Gastroesophageal sphincter (tissue), 4 donors: ENCODE results near the gene TRIM29. TPM values are rescaled to one million over a fixed set of nuclear protein-coding genes. Genes with fewer than 3 reads are reported as not detected.

ENCODE experiments used
- ATAC-seq: fragments of 150-250 bp; one replicate; pipeline ENCODE4 v1.9.1; 2016; ENCODE audit warnings: mild to moderate bottlenecking, moderate library complexity
- H3K27ac ChIP-seq, 4 donors: fragments of 200-600 bp; sonication (generic) in 3 of 4; 1 replicate in 3 of 4; 2 replicates in 1 of 4; pipeline ENCODE4 v1.5.1; 2016 to 2019
- H3K27me3 ChIP-seq: fragments of 200-600 bp; sonication (generic); one replicate; pipeline ENCODE4 v1.5.1; 2019
- H3K36me3 ChIP-seq, 2 donors: fragments of 200-600 bp; sonication (generic); one replicate each; pipeline ENCODE4 v1.5.1; 2019; ENCODE audit warnings: control low read depth in 1 of 2
- H3K4me1 ChIP-seq, 3 donors: fragments of 200-600 bp; sonication (generic); 1 replicate in 2 of 3; 2 replicates in 1 of 3; pipeline ENCODE4 v1.5.1; 2016 to 2019; ENCODE audit warnings: control low read depth in 2 of 3
- H3K4me3 ChIP-seq, 2 donors: fragments of 200-600 bp; sonication (generic); one replicate each; pipeline ENCODE4 v1.5.1; 2019; ENCODE audit warnings: mild to moderate bottlenecking in 1 of 2, moderate library complexity in 1 of 2
- H3K9me3 ChIP-seq, 3 donors: fragments of 200-600 bp; sonication (generic); one replicate each; pipeline ENCODE4 v1.5.1; 2017 to 2019; ENCODE audit warnings: control low read depth in 2 of 3
- EP300 ChIP-seq: sonication (generic); formaldehyde crosslinking; IDR thresholded peaks from one replicate; pipeline ENCODE4 v1.6.1; 2017; ENCODE audit warnings: antibody characterized with exemption, mild to moderate bottlenecking
- POLR2A ChIP-seq, 2 donors: fragments of 450-650 bp; IDR thresholded peaks; one replicate each; pipeline ENCODE4 v1.6.1; 2017; ENCODE audit warnings: antibody characterized with exemption in 2 of 2, mild to moderate bottlenecking in 2 of 2, moderate library complexity in 1 of 2
- POLR2AphosphoS5 ChIP-seq: sonication (generic); formaldehyde crosslinking; IDR thresholded peaks from one replicate; pipeline ENCODE4 v1.6.1; 2017; ENCODE audit warnings: antibody characterized with exemption
- WGBS, 2 donors: methylation state at CpG; one replicate each; pipeline ENCODE4 v1.1.5; 2018; ENCODE audit warnings: low coverage in 1 of 2; 5-methylcytosine and 5-hydroxymethylcytosine counted together
- total RNA-seq, 4 donors: library from RNA; depleted of rRNA; stranded (reverse); fragments of >200 nt; gene quantifications; one replicate each; pipeline ENCODE4 v1.1.0, GENCODE V29; 2016
- TF ChIP-seq, protein P1 (sequence below), 4 experiments: fragments of 200-600 bp in 2 of 4; fragments of 450-650 bp in 2 of 4; sonication (generic) in 1 of 4; IDR thresholded peaks; one replicate each; pipeline ENCODE4 v1.5.1; 2017 to 2019; ENCODE audit warnings: antibody characterized with exemption in 4 of 4, mild to moderate bottlenecking in 2 of 4, moderate library complexity in 2 of 4

TRIM29 gene
- total RNA-seq, 4 donors from 2014 or later = 1.2 to 34.6 (median 3.4) TPM

DNA sequence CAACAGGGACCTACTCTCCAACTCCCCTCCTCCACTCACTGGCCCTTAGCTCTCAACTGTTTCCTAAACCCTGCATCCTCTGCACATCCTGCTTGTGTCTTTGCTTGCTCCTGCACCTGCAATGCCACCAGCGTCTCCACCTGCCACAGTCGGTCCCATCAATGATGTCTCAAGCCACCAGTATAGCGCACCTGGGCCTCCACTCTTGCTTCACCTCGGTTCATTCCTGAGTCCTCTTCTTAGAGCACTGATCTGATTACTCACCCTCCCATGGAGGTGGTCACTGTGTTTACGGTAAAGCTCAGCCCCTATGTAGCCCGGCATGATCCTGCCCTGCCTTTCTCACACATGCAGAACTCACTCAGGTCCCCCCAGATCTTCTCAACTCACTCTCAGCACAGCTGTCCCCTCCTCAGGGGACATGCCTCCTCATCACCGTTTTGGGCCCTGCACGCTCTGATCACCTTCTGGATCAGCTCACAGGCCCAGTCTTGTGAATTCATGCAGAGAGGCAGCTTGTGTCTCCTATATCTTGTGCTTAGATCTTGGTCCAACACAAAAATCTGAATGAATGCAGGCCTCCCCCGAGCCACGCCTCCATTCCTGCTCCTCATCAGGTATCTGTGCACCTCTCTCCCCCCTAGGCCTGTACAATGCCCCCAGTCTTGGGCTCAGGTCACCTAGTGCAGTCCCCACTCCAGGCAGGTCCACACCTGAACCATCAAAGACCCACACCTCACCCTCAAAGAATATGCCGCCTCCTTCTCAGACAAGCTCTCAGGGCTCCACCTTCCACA, 31.4 kb downstream of the TRIM29 start:
- TF ChIP-seq POLR2A (IDR thresholded peaks at IDR 0.05) (no peak), EP300 (no peak), POLR2AphosphoS5 (no peak)
- TF ChIP-seq, protein P1, sequence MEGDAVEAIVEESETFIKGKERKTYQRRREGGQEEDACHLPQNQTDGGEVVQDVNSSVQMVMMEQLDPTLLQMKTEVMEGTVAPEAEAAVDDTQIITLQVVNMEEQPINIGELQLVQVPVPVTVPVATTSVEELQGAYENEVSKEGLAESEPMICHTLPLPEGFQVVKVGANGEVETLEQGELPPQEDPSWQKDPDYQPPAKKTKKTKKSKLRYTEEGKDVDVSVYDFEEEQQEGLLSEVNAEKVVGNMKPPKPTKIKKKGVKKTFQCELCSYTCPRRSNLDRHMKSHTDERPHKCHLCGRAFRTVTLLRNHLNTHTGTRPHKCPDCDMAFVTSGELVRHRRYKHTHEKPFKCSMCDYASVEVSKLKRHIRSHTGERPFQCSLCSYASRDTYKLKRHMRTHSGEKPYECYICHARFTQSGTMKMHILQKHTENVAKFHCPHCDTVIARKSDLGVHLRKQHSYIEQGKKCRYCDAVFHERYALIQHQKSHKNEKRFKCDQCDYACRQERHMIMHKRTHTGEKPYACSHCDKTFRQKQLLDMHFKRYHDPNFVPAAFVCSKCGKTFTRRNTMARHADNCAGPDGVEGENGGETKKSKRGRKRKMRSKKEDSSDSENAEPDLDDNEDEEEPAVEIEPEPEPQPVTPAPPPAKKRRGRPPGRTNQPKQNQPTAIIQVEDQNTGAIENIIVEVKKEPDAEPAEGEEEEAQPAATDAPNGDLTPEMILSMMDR (IDR thresholded peaks at IDR 0.05) = no peak
- H3K27ac ChIP-seq = no peak overlapping the region
- peaks cover 57% of the 10 kb centered on the region for H3K27me3 ChIP-seq
- no peak for ATAC-seq
- 74 to 83% methylated on average over 9 to 11 of the region's 11 CpGs for WGBS, 2 donors
- H3K4me3 ChIP-seq = no peak overlapping the region
- H3K36me3 ChIP-seq = no peaks in the 10 kb centered on the region
- H3K4me1 ChIP-seq = no peaks in the 10 kb centered on the region
- no peaks in the 10 kb centered on the region for H3K9me3 ChIP-seq

DNA sequence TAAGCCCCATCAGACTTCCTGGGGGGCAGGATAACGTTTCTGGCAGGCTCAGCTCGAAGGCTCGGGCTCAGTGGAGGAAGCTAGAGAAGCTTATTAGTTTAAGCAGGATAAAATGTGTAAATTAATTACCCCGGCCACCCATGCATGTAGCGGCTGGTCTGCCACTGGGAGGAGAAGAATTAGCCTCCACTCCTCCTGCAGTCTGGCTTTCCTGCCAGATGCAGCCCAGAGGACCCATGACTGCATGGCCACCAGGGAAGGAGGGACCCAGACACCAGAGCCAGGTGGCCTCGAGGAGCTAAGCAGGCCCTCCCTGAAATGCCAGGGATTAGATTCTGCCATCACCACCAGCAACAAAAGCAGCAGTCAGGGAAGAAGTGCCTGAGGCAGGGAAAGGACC, 32.3 kb downstream of the TRIM29 start:
- no peak for ATAC-seq
- H3K4me1 ChIP-seq = no peaks in the 10 kb centered on the region
- H3K36me3 ChIP-seq = no peaks in the 10 kb centered on the region
- H3K4me3 ChIP-seq = no peak overlapping the region
- TF ChIP-seq POLR2AphosphoS5 = no peak
- TF ChIP-seq POLR2A (IDR thresholded peaks at IDR 0.05) = no peak
- no peak for TF ChIP-seq EP300
- TF ChIP-seq, protein P1 (IDR thresholded peaks at IDR 0.05) = no peak
- peaks cover 64% of the 10 kb centered on the region for H3K27me3 ChIP-seq
- no peak overlapping the region for H3K27ac ChIP-seq
- H3K9me3 ChIP-seq = no peaks in the 10 kb centered on the region
- 46% methylated on average over 3 of the region's 6 CpGs; no CpG with 5 or more reads in 1 of the 2 donors for WGBS, 2 donors

DNA sequence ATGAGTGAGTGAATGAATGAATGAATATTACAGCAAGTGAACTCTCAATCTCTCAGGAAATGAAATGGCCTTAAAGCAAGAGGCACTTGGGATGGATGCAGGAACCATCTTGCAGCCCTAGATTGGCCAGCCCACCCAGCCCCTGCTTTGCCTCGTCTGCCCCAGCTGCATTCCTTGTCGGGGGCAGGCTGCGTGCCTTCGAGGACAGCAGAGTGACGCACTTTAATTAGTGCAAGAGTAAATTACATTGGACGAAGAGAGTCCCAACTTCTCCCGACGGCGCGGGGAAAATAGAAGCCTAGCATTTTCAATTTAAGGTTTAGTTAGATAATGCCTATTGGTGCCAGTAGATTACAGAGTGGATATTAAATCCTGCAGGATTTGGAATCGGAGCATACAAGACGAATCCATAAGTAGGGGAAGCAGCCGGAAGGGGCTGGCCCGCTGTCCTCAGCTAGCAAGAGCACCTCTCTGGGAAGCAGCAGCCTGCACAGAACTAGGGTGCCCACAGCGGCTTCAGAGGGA, 33.8 kb downstream of the TRIM29 start:
- no peak for ATAC-seq
- Histone ChIP-seq H3K4me1 (no peaks in the 10 kb centered on the region), H3K36me3 (no peaks in the 10 kb centered on the region), H3K27ac (no peak overlapping the region), H3K27me3 (peaks cover 69% of the 10 kb centered on the region), H3K4me3 (no peak overlapping the region), H3K9me3 (no peaks in the 10 kb centered on the region)
- TF ChIP-seq POLR2AphosphoS5 (no peak), EP300 (no peak), POLR2A (IDR thresholded peaks at IDR 0.05) (no peak)
- TF ChIP-seq, protein P1 (IDR thresholded peaks at IDR 0.05) = no peak
- WGBS, 2 donors = 74 to 92% methylated on average over 6 to 9 of the region's 15 CpGs

DNA sequence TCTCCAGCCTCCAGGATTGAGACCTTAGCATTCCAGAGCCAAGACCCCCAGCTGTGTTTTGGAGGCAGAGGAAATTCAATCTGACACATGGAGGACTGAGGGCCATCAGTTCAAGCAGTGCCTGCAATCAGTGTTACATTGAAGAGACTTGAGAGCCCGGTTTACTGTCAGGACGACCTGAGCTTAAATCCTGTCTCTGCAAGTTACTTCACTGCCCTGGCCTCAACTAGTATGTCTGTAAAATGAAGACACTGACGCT, 35.1 kb downstream of the TRIM29 start:
- 93% methylated on average over 2 of the region's 3 CpGs; no CpG with 5 or more reads in 1 of the 2 donors for WGBS, 2 donors
- Histone ChIP-seq H3K27me3 (peaks cover 69% of the 10 kb centered on the region), H3K4me3 (no peak overlapping the region), H3K4me1 (no peaks in the 10 kb centered on the region), H3K27ac (no peak overlapping the region), H3K36me3 (no peaks in the 10 kb centered on the region), H3K9me3 (no peaks in the 10 kb centered on the region)
- TF ChIP-seq POLR2AphosphoS5 = no peak
- TF ChIP-seq, protein P1 (IDR thresholded peaks at IDR 0.05) = no peak
- TF ChIP-seq POLR2A (IDR thresholded peaks at IDR 0.05) = no peak
- TF ChIP-seq EP300 = no peak
- ATAC-seq = no peak
